HEK293T (cell line): Measurements from ENCODE around the gene MAD1L1.

ENCODE experiments used
- BHLHE40 ChIP-seq: fragments of 450-650 bp; IDR thresholded peaks from 2 replicates; pipeline ENCODE4 v1.6.1; 2016; ENCODE audit warnings: mild to moderate bottlenecking, moderate library complexity, borderline replicate concordance
- FOXA1 ChIP-seq: fragments of 450-650 bp; IDR thresholded peaks from 2 replicates; pipeline ENCODE4 v1.6.1; 2016; ENCODE audit warnings: mild to moderate bottlenecking
- FOXK2 ChIP-seq: fragments of 450-650 bp; IDR thresholded peaks from 2 replicates; pipeline ENCODE4 v1.6.1; 2016; ENCODE audit warnings: mild to moderate bottlenecking
- L3MBTL2 ChIP-seq: fragments of 450-650 bp; conservative IDR thresholded peaks from 2 replicates; pipeline ENCODE4 v1.6.1; 2016; ENCODE audit warnings: mild to moderate bottlenecking

DNA sequence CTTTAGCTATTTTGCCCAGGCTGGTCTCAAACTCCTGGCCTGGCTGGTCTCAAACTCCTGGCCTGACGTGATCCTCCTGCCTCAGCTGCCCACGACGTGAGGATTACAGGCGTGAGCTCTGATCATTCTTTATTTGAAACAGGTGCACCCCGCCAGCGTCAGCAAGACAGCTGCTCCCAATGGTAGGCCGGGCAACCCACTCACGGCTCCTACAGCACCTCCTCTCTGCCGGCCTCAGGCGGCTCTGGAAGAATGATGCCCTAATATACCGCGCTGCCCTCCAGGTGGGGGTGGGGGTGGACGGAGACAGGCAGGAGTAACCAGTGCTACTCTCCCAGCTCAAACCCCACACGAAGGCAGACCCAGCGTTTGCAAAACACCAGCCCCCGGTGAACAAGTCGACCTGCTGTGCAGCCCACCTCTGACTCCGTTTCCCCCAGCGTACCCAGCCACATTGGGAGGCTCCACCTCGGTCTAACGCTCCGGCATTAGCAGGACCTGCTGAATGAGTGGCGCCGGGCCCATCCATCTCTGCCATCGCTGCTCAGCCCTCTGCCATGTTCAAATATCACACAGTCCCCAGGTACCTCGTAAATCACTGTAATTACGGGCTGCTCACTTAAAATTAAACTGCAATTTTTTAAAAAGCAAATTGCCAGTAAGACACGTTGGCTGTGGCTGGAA lies 414.0 kb downstream of the MAD1L1 start:
- no peak for TF ChIP-seq FOXK2
- TF ChIP-seq BHLHE40, result no peak
- TF ChIP-seq L3MBTL2, result no peak
- TF ChIP-seq FOXA1, result no peak
